ENCODE results near the gene DTX2.
"Not testable (repeated sequence)": the region's sequence is repeated elsewhere in the genome, so short reads cannot be mapped to it uniquely, and the experiment has no call there.

GRCh38 chr7:76443846-76444245 is 17.7 kb upstream of the DTX2 start:
- TF ChIP-seq CTCF (IDR thresholded peaks at IDR 0.05); EZH2 (IDR thresholded peaks at IDR 0.05; ENCODE audit: borderline replicate concordance, insufficient read depth, low read depth, low read length, poor library complexity, severe bottlenecking): not testable (repeated sequence)

Measured in B cell (primary cell).